Esophagus squamous epithelium (tissue), 5 donors: ENCODE results near the gene ZNF358. TPM values are rescaled to one million over a fixed set of nuclear protein-coding genes. Genes with fewer than 3 reads are reported as not detected.

Experiments used
- DNase-seq: peaks from one replicate; lab custom pipeline; 2025; lab: John Stamatoyannopoulos, UW
- H3K27ac ChIP-seq, 4 donors: fragments of 200-600 bp; sonication (generic); one replicate each; pipeline ENCODE4 v1.5.1; 2016 to 2019; ENCODE audit warnings: mild to moderate bottlenecking in 1 of 4
- H3K27me3 ChIP-seq, 4 donors: fragments of 200-600 bp; sonication (generic); 1 replicate in 3 of 4; 2 replicates in 1 of 4; pipeline versions ENCODE4 v1.5.1 to v1.6.0; 2017 to 2021; ENCODE audit warnings: antibody characterized with exemption in 1 of 4
- H3K36me3 ChIP-seq, 3 donors: fragments of 200-600 bp; sonication (generic); one replicate each; pipeline ENCODE4 v1.5.1; 2016 to 2019
- H3K4me1 ChIP-seq, 3 donors: fragments of 200-600 bp; sonication (generic); one replicate each; pipeline ENCODE4 v1.5.1; 2017 to 2019
- H3K4me3 ChIP-seq, 4 donors: fragments of 200-600 bp; sonication (generic); 1 replicate in 3 of 4; 2 replicates in 1 of 4; pipeline ENCODE4 v1.5.1; 2016 to 2019; ENCODE audit warnings: mild to moderate bottlenecking in 2 of 4, moderate library complexity in 1 of 4
- H3K9me3 ChIP-seq, 3 donors: fragments of 200-600 bp; sonication (generic); one replicate each; pipeline ENCODE4 v1.5.1; 2016 to 2019
- CTCF ChIP-seq, 6 experiments: fragments of 450-650 bp in 4 of 6; fragments of 200-600 bp in 2 of 6; sonication (generic) in 2 of 6; IDR thresholded peaks; one replicate each; pipeline ENCODE4 v1.5.1; 2016 to 2019; ENCODE audit warnings: antibody characterized with exemption in 6 of 6, mild to moderate bottlenecking in 4 of 6, moderate library complexity in 4 of 6
- POLR2A ChIP-seq, 4 donors: fragments of 450-650 bp; IDR thresholded peaks; one replicate each; pipeline ENCODE4 v1.6.1; 2017; ENCODE audit warnings: antibody characterized with exemption in 4 of 4, mild to moderate bottlenecking in 4 of 4, moderate library complexity in 3 of 4
- WGBS, 2 donors: methylation state at CpG; one replicate each; pipeline ENCODE4 v1.1.5; 2018; 5-methylcytosine and 5-hydroxymethylcytosine counted together
- intact Hi-C: fragments of 100-400 bp; cut with DNase I; formaldehyde crosslinking; loops from one replicate; pipeline ENCODE4 v1.15.0; 2022
- small RNA-seq, 4 donors: library from RNA; depleted of rRNA; stranded (forward); fragments of <200 nt; gene quantifications; one replicate each; pipeline ENCODE3, GENCODE V24; 2016
- total RNA-seq, 4 donors: library from RNA; depleted of rRNA; stranded (reverse); fragments of >200 nt; gene quantifications; one replicate each; pipeline ENCODE4 v1.1.0, GENCODE V29; 2016
- donor health status: DM: yes; HTN: yes; CAD: no.

ZNF358 gene
- total RNA-seq, 4 donors from 2014 or later = 3.8 to 42.2 (median 19.5) TPM

GRCh38 chr19:7561325-7561724 is 45.4 kb downstream of the ZNF358 start:
- no peaks in the 10 kb centered on the region for H3K27me3 ChIP-seq

GRCh38 chr19:7562646-7563393 is 46.9 kb downstream of the ZNF358 start:
- intact Hi-C loops = no loop called here
- Histone ChIP-seq H3K27me3 (no peaks in the 10 kb centered on the region), H3K27ac (no peak overlapping the region), H3K9me3 (no peaks in the 10 kb centered on the region), H3K4me3 (no peak overlapping the region), H3K4me1 (no peaks in the 10 kb centered on the region), H3K36me3 (peaks cover 10 to 42% (median 20%) of the 10 kb centered on the region in 3 donors)
- WGBS, 2 donors = 61 to 70% methylated on average over 7 to 16 of the region's 16 CpGs
- DNase-seq = no peak
- TF ChIP-seq CTCF (IDR thresholded peaks at IDR 0.05) (no peak), POLR2A (IDR thresholded peaks at IDR 0.05) (no peak)

More at GRCh38 chr19:7561325-7561724, 45.4 kb downstream of the ZNF358 start:
- 87 to 100% methylated on average over 1 to 6 of the region's 17 CpGs for WGBS, 2 donors
- intact Hi-C loops = no loop called here
- DNase-seq = no peak
- no peak for TF ChIP-seq POLR2A (IDR thresholded peaks at IDR 0.05)
- TF ChIP-seq CTCF (IDR thresholded peaks at IDR 0.05) = no peak
- H3K9me3 ChIP-seq = no peaks in the 10 kb centered on the region
- no peak overlapping the region for H3K4me3 ChIP-seq
- no peaks in the 10 kb centered on the region for H3K4me1 ChIP-seq
- peaks cover 21 to 57% (median 25%) of the 10 kb centered on the region in 3 donors for H3K36me3 ChIP-seq
- H3K27ac ChIP-seq = no peak overlapping the region

GRCh38 chr19:7564866-7565265 is 49.0 kb downstream of the ZNF358 start:
- H3K4me1 ChIP-seq = peaks cover 0 to 6% (median 0%) of the 10 kb centered on the region in 3 donors
- no peak overlapping the region for H3K27ac ChIP-seq
- intact Hi-C loops = loop anchor here (5.0 kb wide), 2 partner anchors 112 to 232 kb away; partner anchors contain the start of gene MCEMP1
- no peak overlapping the region for H3K4me3 ChIP-seq
- TF ChIP-seq CTCF (IDR thresholded peaks at IDR 0.05) = no peak
- WGBS, 2 donors = 73% methylated on average over 2 of the region's 4 CpGs; no CpG with 5 or more reads in 1 of the 2 donors
- H3K27me3 ChIP-seq = no peaks in the 10 kb centered on the region
- H3K9me3 ChIP-seq = no peaks in the 10 kb centered on the region
- H3K36me3 ChIP-seq = peaks cover 0 to 21% (median 12%) of the 10 kb centered on the region in 3 donors
- DNase-seq = no peak

- no peaks in the 10 kb centered on the region for H3K27me3 ChIP-seq
- peaks cover 0 to 16% (median 12%) of the 10 kb centered on the region in 3 donors for H3K36me3 ChIP-seq
- no peak overlapping the region for H3K27ac ChIP-seq
- 81 to 85% methylated on average over 5 of the region's 5 CpGs for WGBS, 2 donors
- H3K4me1 ChIP-seq = peaks cover 0 to 6% (median 0%) of the 10 kb centered on the region in 3 donors
- H3K9me3 ChIP-seq = no peaks in the 10 kb centered on the region
- H3K4me3 ChIP-seq = no peak overlapping the region
- TF ChIP-seq POLR2A (IDR thresholded peaks at IDR 0.05) (no peak), CTCF (IDR thresholded peaks at IDR 0.05) (no peak)
- intact Hi-C loops = loop anchor here (5.0 kb wide), 2 partner anchors 112 to 232 kb away; partner anchors contain the start of gene MCEMP1
- DNase-seq = no peak
These were observed 49.4 kb downstream of the ZNF358 start for GRCh38 chr19:7565332-7565731.

Small RNA genes lying within 50 kb of the gene (small RNA-seq; reads per million reads assigned to genes)
- gene AC008878.2 = 0 reads per million in 4 donors

Other genes starting within 250 kb of the ZNF358 start
- 10 to 100 TPM in 3 of 4 donors, 1 to 10 TPM in 1; 4.9 to 33.4 (median 10.8) TPM for gene INSR, start 221.7 kb upstream of the ZNF358 start, total RNA-seq
- 10 to 100 TPM; 24.2 to 42.0 (median 28.7) TPM for gene ARHGEF18, start 167.2 kb upstream of the ZNF358 start, total RNA-seq
- gene PEX11G, start 27.1 kb upstream of the ZNF358 start, total RNA-seq = 1 to 10 TPM; 1.1 to 6.7 (median 4.1) TPM
- gene MCOLN1, start 6.5 kb downstream of the ZNF358 start, total RNA-seq = 10 to 100 TPM in 1 of 4 donors, 1 to 10 TPM in 3; 5.7 to 13.9 (median 7.8) TPM
- 10 to 100 TPM; 39.7 to 74.1 (median 50.1) TPM for gene PNPLA6, start 19.6 kb downstream of the ZNF358 start, total RNA-seq
- 10 to 100 TPM in 2 of 4 donors, 1 to 10 TPM in 2; 9.3 to 45.5 (median 14.1) TPM for gene CAMSAP3, start 79.8 kb downstream of the ZNF358 start, total RNA-seq
- 10 to 100 TPM; 20.3 to 34.1 (median 27.8) TPM for gene XAB2, start 113.4 kb downstream of the ZNF358 start, total RNA-seq
- 10 to 100 TPM; 22.9 to 43.1 (median 25.7) TPM for gene PET100, start 113.7 kb downstream of the ZNF358 start, total RNA-seq
- under 1 TPM in 2 of 4 donors, not detected in 2; 0.53 to 0.57 TPM for gene PCP2, start 117.6 kb downstream of the ZNF358 start, total RNA-seq
- gene STXBP2, start 121.0 kb downstream of the ZNF358 start, total RNA-seq = 10 to 100 TPM; 44.7 to 76.6 (median 55.2) TPM
- gene RETN, start 152.9 kb downstream of the ZNF358 start, total RNA-seq = 10 to 100 TPM in 1 of 4 donors, not detected in 3; 28.1 TPM
- gene MCEMP1, start 161.0 kb downstream of the ZNF358 start, total RNA-seq = under 1 TPM in 2 of 4 donors, not detected in 2; 0.29 to 0.97 TPM
- 10 to 100 TPM; 52.3 to 91.5 (median 77.4) TPM for gene TRAPPC5, start 164.7 kb downstream of the ZNF358 start, total RNA-seq
- gene FCER2, start 186.0 kb downstream of the ZNF358 start, total RNA-seq = not detected
- gene CLEC4G, start 216.0 kb downstream of the ZNF358 start, total RNA-seq = 1 to 10 TPM in 2 of 4 donors, under 1 TPM in 1, not detected in 1; 0.18 to 3.2 (median 1.1) TPM
- 1 to 10 TPM in 2 of 4 donors, under 1 TPM in 1, not detected in 1; 0.40 to 4.9 (median 4.0) TPM for gene CD209, start 231.4 kb downstream of the ZNF358 start, total RNA-seq
- not detected for gene CLEC4M, start 247.1 kb downstream of the ZNF358 start, total RNA-seq